ENCODE results near the gene LPAR6. TPM values are rescaled to one million over a fixed set of nuclear protein-coding genes. Genes with fewer than 3 reads are reported as not detected.
"Not testable (repeated sequence)": the region's sequence is repeated elsewhere in the genome, so short reads cannot be mapped to it uniquely, and the experiment has no call there.

LPAR6 gene
- total and polyA plus RNA-seq, 4 donors = 13.3 to 49.0 (median 25.9) TPM

DNA sequence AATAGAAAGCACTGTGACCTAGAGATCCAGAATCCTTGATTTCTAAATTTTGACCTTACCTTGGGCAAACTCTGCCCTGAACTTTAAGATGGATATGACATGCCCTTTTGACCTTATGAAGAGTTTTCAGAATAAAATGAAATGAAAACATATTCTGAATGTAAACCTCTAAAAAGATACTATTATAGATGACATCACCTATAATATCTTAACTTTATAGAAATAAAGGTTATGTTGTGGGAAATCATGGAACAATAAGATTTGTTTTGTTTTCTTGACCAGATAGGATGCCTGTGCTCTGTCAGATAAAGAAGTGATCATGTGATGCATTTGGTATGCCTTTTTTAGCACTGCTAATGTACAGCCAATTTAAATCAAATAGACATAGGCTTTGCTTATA, 13.1 kb upstream of the LPAR6 start:
- Histone ChIP-seq H3K27me3 (ENCODE audit: control insufficient read depth in 3 of 3, insufficient read depth in 3 of 3, low read length in 2 of 3) (no peaks in the 10 kb centered on the region), H3K4me3 (no peak overlapping the region), H3K9me3 (ENCODE audit: control insufficient read depth in 4 of 4, insufficient read depth in 3 of 4, low read length in 3 of 4) (peaks cover 0 to 3% (median 0%) of the 10 kb centered on the region in 4 donors), H3K36me3 (ENCODE audit: control insufficient read depth in 4 of 4, insufficient read depth in 4 of 4, low read length in 4 of 4) (no peaks in the 10 kb centered on the region), H3K9ac (ENCODE audit: insufficient read depth in 1 of 2, low read length in 2 of 2) (no peak overlapping the region), H3K4me1 (ENCODE audit: control insufficient read depth in 5 of 5, insufficient read depth in 5 of 5, low read length in 5 of 5) (peaks cover 0 to 2% (median 0%) of the 10 kb centered on the region in 5 donors), H3K27ac (ENCODE audit: low read depth in 1 of 2, low read length in 1 of 2) (no peak overlapping the region)
- DNase-seq (no peak), ATAC-seq (ENCODE audit: insufficient read depth, low FRiP score) (no peak)
- TF ChIP-seq, protein P1, sequence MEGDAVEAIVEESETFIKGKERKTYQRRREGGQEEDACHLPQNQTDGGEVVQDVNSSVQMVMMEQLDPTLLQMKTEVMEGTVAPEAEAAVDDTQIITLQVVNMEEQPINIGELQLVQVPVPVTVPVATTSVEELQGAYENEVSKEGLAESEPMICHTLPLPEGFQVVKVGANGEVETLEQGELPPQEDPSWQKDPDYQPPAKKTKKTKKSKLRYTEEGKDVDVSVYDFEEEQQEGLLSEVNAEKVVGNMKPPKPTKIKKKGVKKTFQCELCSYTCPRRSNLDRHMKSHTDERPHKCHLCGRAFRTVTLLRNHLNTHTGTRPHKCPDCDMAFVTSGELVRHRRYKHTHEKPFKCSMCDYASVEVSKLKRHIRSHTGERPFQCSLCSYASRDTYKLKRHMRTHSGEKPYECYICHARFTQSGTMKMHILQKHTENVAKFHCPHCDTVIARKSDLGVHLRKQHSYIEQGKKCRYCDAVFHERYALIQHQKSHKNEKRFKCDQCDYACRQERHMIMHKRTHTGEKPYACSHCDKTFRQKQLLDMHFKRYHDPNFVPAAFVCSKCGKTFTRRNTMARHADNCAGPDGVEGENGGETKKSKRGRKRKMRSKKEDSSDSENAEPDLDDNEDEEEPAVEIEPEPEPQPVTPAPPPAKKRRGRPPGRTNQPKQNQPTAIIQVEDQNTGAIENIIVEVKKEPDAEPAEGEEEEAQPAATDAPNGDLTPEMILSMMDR (IDR thresholded peaks at IDR 0.05; ENCODE audit: control extremely low read depth, extremely low read depth) = no peak

DNA sequence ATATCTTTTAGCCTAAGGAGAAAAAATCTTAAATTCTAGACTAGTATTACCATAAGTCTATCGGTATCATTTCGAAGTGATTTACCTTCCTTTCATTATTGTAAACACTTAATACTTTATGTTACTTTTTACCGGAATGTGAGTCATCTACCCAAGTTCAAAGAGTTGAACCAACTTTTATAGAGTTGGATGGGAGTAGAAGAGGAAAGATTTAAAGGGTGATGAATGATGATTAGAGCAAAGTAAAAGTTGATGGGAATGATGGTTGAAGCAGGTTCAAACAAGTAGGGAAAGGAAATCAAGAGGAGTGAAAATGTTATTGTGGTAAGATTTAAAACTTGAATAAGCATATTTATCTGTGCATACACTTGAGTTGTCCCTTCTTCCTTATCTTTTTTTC, 11.3 kb upstream of the LPAR6 start:
- peaks cover 0 to 3% (median 0%) of the 10 kb centered on the region in 4 donors for H3K9me3 ChIP-seq (ENCODE audit: control insufficient read depth in 4 of 4, insufficient read depth in 3 of 4, low read length in 3 of 4)
- no peak overlapping the region for H3K27ac ChIP-seq (ENCODE audit: low read depth in 1 of 2, low read length in 1 of 2)
- H3K27me3 ChIP-seq (ENCODE audit: control insufficient read depth in 3 of 3, insufficient read depth in 3 of 3, low read length in 2 of 3) = no peaks in the 10 kb centered on the region
- no peak for DNase-seq
- H3K9ac ChIP-seq (ENCODE audit: insufficient read depth in 1 of 2, low read length in 2 of 2) = no peak overlapping the region
- H3K4me1 ChIP-seq (ENCODE audit: control insufficient read depth in 5 of 5, insufficient read depth in 5 of 5, low read length in 5 of 5) = peaks cover 0 to 1% (median 0%) of the 10 kb centered on the region in 5 donors
- 94 to 97% methylated on average over 3 of the region's 3 CpGs for WGBS, 2 donors
- H3K4me3 ChIP-seq = no peak overlapping the region
- TF ChIP-seq, protein P1 (IDR thresholded peaks at IDR 0.05; ENCODE audit: control extremely low read depth, extremely low read depth) = no peak
- H3K36me3 ChIP-seq (ENCODE audit: control insufficient read depth in 4 of 4, insufficient read depth in 4 of 4, low read length in 4 of 4) = no peaks in the 10 kb centered on the region
- no peak for ATAC-seq (ENCODE audit: insufficient read depth, low FRiP score)

DNA sequence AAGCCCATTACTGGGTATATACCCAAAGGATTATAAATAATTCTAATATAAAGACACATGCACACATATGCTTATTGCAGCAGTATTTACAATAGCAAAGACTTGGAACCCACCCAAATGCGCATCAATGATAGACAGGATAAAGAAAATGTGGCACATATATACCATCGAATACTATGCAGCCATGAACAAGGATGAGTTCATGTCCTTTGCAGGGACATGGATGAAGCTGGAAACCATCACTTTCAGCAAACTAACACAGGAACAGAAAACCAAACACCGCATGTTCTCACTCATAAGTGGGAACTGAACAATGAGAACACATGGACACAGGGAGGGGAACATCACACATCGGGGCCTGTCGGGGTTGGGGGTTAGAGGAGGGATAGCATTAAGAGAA, 9.1 kb upstream of the LPAR6 start:
- not testable (repeated sequence) for H3K4me3 ChIP-seq; H3K9ac ChIP-seq (ENCODE audit: insufficient read depth in 1 of 2, low read length in 2 of 2); DNase-seq; H3K9me3 ChIP-seq (ENCODE audit: control insufficient read depth in 4 of 4, insufficient read depth in 3 of 4, low read length in 3 of 4); H3K27ac ChIP-seq (ENCODE audit: low read depth in 1 of 2, low read length in 1 of 2); H3K27me3 ChIP-seq (ENCODE audit: control insufficient read depth in 3 of 3, insufficient read depth in 3 of 3, low read length in 2 of 3); H3K36me3 ChIP-seq (ENCODE audit: control insufficient read depth in 4 of 4, insufficient read depth in 4 of 4, low read length in 4 of 4); ATAC-seq (ENCODE audit: insufficient read depth, low FRiP score); H3K4me1 ChIP-seq (ENCODE audit: control insufficient read depth in 5 of 5, insufficient read depth in 5 of 5, low read length in 5 of 5)
- 97 to 98% methylated on average over 5 of the region's 5 CpGs for WGBS, 2 donors

DNA sequence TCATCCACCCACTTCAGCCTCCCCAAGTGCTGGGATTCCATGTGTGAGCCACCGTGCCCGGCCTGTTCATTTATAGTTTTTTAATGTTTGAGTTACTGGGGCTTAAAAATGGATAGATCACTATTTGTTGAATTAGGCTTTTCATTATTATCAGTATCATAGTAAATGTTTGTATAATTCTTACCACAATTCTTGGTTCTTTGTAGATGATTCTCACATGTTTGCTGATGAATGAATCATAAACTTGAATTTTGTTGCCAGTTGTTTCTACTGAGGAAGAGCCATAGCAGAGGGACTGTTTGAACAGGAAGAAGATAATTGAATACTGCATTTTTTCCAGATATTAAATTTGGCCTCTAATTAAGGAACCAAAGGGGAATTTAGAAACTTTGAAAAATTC, 2.6 kb upstream of the LPAR6 start:
- TF ChIP-seq, protein P1 (IDR thresholded peaks at IDR 0.05; ENCODE audit: control extremely low read depth, extremely low read depth) = no peak
- DNase-seq (no peak), ATAC-seq (ENCODE audit: insufficient read depth, low FRiP score) (no peak)
- no peak overlapping the region for H3K4me3 ChIP-seq
- no peak overlapping the region for H3K27ac ChIP-seq (ENCODE audit: low read depth in 1 of 2, low read length in 1 of 2)
- WGBS, 2 donors = 91 to 96% methylated on average over 2 of the region's 2 CpGs
- no peak overlapping the region for H3K9ac ChIP-seq (ENCODE audit: insufficient read depth in 1 of 2, low read length in 2 of 2)
- no peaks in the 10 kb centered on the region for H3K27me3 ChIP-seq (ENCODE audit: control insufficient read depth in 3 of 3, insufficient read depth in 3 of 3, low read length in 2 of 3)
- peaks cover 0 to 12% (median 0%) of the 10 kb centered on the region in 5 donors for H3K4me1 ChIP-seq (ENCODE audit: control insufficient read depth in 5 of 5, insufficient read depth in 5 of 5, low read length in 5 of 5)
- peaks cover 0 to 4% (median 3%) of the 10 kb centered on the region in 4 donors for H3K36me3 ChIP-seq (ENCODE audit: control insufficient read depth in 4 of 4, insufficient read depth in 4 of 4, low read length in 4 of 4)
- H3K9me3 ChIP-seq (ENCODE audit: control insufficient read depth in 4 of 4, insufficient read depth in 3 of 4, low read length in 3 of 4) = no peaks in the 10 kb centered on the region

All from lung (tissue), 12 donors.